ENCODE measurements around the gene LRRN3. TPM values are rescaled to one million over a fixed set of nuclear protein-coding genes. Genes with fewer than 3 reads are reported as not detected.

LRRN3 gene
- polyA plus RNA-seq, 1 experiment, result 12.0 TPM

- Histone ChIP-seq H3K27me3 (ENCODE audit: control insufficient read depth, insufficient read depth, low read length) (no peaks in the 10 kb centered on the region), H3K4me3 (ENCODE audit: low read depth, low read length) (no peak overlapping the region), H3K27ac (ENCODE audit: low read depth, low read length) (no peak overlapping the region), H3K9me3 (ENCODE audit: control insufficient read depth, insufficient read depth, low read length) (no peaks in the 10 kb centered on the region)
- ChIA-PET POLR2A (no interaction called here), CTCF (no interaction called here)
- no peak for DNase-seq (ENCODE audit: low read depth, low spot score)
- TF ChIP-seq CTCF (IDR thresholded peaks at IDR 0.05; ENCODE audit: low read depth, low read length), result no peak
Measured at GRCh38 chr7:111174510-111174909, 83.6 kb downstream of the LRRN3 start.
